Measurements from ENCODE around the gene DISC1. TPM values are rescaled to one million over a fixed set of nuclear protein-coding genes. Genes with fewer than 3 reads are reported as not detected.

Gene DISC1
- polyA plus RNA-seq, 1 experiment, result 2.3 TPM

- POLR2A ChIA-PET, result no interaction called here
- TF ChIP-seq CTCF (IDR thresholded peaks at IDR 0.05; ENCODE audit: insufficient read depth, low read depth, low read length), result no peak
- no peak for DNase-seq (ENCODE audit: low read depth)
These were observed 202.7 kb downstream of the DISC1 start for GRCh38 chr1:231829332-231829731.

GRCh38 chr1:231836227-231836893 is 209.8 kb downstream of the DISC1 start:
- H3K4me3 ChIP-seq (ENCODE audit: low read depth, low read length), result no peak overlapping the region
- POLR2A ChIA-PET, result no interaction called here
- DNase-seq (ENCODE audit: low read depth), result no peak
- TF ChIP-seq CTCF (IDR thresholded peaks at IDR 0.05; ENCODE audit: insufficient read depth, low read depth, low read length), result no peak
- no peaks in the 10 kb centered on the region for H3K36me3 ChIP-seq (ENCODE audit: control insufficient read depth, insufficient read depth, low read length)
- no peaks in the 10 kb centered on the region for H3K27me3 ChIP-seq (ENCODE audit: control insufficient read depth, insufficient read depth, low read length)
- CTCF ChIA-PET, result no interaction called here

More at GRCh38 chr1:231829332-231829731, 202.7 kb downstream of the DISC1 start:
- CTCF ChIA-PET, result no interaction called here
- Histone ChIP-seq H3K4me3 (ENCODE audit: low read depth, low read length) (no peak overlapping the region), H3K27me3 (ENCODE audit: control insufficient read depth, insufficient read depth, low read length) (no peaks in the 10 kb centered on the region), H3K36me3 (ENCODE audit: control insufficient read depth, insufficient read depth, low read length) (no peaks in the 10 kb centered on the region)

- H3K36me3 ChIP-seq (ENCODE audit: control insufficient read depth, insufficient read depth, low read length), result no peaks in the 10 kb centered on the region
- no peak for TF ChIP-seq CTCF (IDR thresholded peaks at IDR 0.05; ENCODE audit: insufficient read depth, low read depth, low read length)
- no peak for DNase-seq (ENCODE audit: low read depth)
- H3K27me3 ChIP-seq (ENCODE audit: control insufficient read depth, insufficient read depth, low read length), result no peaks in the 10 kb centered on the region
- ChIA-PET POLR2A (no interaction called here), CTCF (no interaction called here)
- no peak overlapping the region for H3K4me3 ChIP-seq (ENCODE audit: low read depth, low read length)
These were observed 211.9 kb downstream of the DISC1 start for GRCh38 chr1:231838521-231838920.

- TF ChIP-seq CTCF (IDR thresholded peaks at IDR 0.05; ENCODE audit: insufficient read depth, low read depth, low read length), result no peak
- POLR2A ChIA-PET, result no interaction called here
- CTCF ChIA-PET, result no interaction called here
- no peaks in the 10 kb centered on the region for H3K27me3 ChIP-seq (ENCODE audit: control insufficient read depth, insufficient read depth, low read length)
- no peak for DNase-seq (ENCODE audit: low read depth)
- no peak overlapping the region for H3K4me3 ChIP-seq (ENCODE audit: low read depth, low read length)
- H3K36me3 ChIP-seq (ENCODE audit: control insufficient read depth, insufficient read depth, low read length), result no peaks in the 10 kb centered on the region
These were observed 213.4 kb downstream of the DISC1 start for GRCh38 chr1:231839999-231840398.

- POLR2A ChIA-PET, result no interaction called here
- Histone ChIP-seq H3K4me3 (ENCODE audit: low read depth, low read length) (no peak overlapping the region), H3K36me3 (ENCODE audit: control insufficient read depth, insufficient read depth, low read length) (no peaks in the 10 kb centered on the region), H3K27me3 (ENCODE audit: control insufficient read depth, insufficient read depth, low read length) (no peaks in the 10 kb centered on the region)
- TF ChIP-seq CTCF (IDR thresholded peaks at IDR 0.05; ENCODE audit: insufficient read depth, low read depth, low read length), result no peak
- DNase-seq (ENCODE audit: low read depth), result no peak
- CTCF ChIA-PET, result no interaction called here
These were observed 215.2 kb downstream of the DISC1 start for GRCh38 chr1:231841616-231842344.

All from BJ (cell line).